Right lung (tissue), 5 donors: ENCODE results near the gene FADS6. TPM values are rescaled to one million over a fixed set of nuclear protein-coding genes. Genes with fewer than 3 reads are reported as not detected.
"Not testable (repeated sequence)": the region's sequence is repeated elsewhere in the genome, so short reads cannot be mapped to it uniquely, and the experiment has no call there.

Source experiments
- DNase-seq, 2 donors: peaks; one replicate each; pipeline ENCODE4 v3.0.0-alpha.2; 2013
- polyA plus RNA-seq, 5 donors: library from polyadenylated mRNA; unstranded; fragments of 120-200 nt; gene quantifications; one replicate each; pipeline versions ENCODE4 v1.2.1 to v1.2.3, GENCODE V29; 2013; ENCODE audit warnings: inconsistent platforms in 1 of 5, low replicate concordance in 1 of 5; ENCODE audit not compliant: insufficient read length in 5 of 5, insufficient read depth in 1 of 5

FADS6 gene
- polyA plus RNA-seq, 5 donors = 0.09 to 0.18 (median 0.10) TPM; not detected in 1

GRCh38 chr17:74921026-74921681, 27.7 kb upstream of the FADS6 start:
- no peak for DNase-seq

DNA sequence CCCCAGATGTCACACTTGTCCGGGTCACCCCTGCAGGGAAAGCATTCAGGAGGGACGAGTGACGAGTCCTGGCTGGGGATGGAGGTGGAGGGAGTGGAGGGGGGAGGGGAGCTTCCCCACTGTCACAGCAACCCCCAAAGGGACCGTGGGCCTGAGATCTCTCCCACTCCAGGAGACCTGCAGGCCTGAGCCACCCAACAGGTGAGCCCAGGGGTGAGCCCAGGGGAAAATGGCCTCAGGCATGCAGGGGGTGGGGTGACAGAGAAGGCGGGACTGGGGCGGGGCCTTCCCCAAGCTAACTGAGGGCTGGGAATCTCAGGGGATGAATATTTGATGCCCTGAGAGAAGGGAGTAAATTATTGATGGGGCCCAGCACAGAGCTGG, 27.2 kb upstream of the FADS6 start:
- no peak for DNase-seq

DNA sequence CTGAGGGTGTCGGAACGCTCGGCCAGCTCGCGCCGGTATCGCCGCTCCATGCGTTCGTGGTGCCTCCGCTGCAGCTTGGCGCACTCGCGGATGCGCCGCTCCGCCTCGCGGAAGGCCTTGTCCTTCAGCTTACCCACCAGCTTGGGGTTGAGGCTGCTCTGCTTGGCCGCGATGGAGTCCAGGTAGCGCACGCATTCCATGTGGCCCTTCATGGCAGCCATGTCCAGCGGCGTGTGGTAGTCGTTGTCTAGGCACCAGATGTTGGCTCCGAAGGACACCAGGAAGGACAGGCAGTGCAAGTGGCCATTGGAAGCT, 26.8 kb upstream of the FADS6 start:
- no peak for DNase-seq

- no peak for DNase-seq
Measured at GRCh38 chr17:74919440-74920305, 26.2 kb upstream of the FADS6 start.

GRCh38 chr17:74918906-74919305, 25.5 kb upstream of the FADS6 start:
- no peak for DNase-seq

- no peak for DNase-seq
Measured at GRCh38 chr17:74917430-74917829, 24.0 kb upstream of the FADS6 start.

- DNase-seq = no peak
Measured at GRCh38 chr17:74916851-74917199, 23.4 kb upstream of the FADS6 start.

DNA sequence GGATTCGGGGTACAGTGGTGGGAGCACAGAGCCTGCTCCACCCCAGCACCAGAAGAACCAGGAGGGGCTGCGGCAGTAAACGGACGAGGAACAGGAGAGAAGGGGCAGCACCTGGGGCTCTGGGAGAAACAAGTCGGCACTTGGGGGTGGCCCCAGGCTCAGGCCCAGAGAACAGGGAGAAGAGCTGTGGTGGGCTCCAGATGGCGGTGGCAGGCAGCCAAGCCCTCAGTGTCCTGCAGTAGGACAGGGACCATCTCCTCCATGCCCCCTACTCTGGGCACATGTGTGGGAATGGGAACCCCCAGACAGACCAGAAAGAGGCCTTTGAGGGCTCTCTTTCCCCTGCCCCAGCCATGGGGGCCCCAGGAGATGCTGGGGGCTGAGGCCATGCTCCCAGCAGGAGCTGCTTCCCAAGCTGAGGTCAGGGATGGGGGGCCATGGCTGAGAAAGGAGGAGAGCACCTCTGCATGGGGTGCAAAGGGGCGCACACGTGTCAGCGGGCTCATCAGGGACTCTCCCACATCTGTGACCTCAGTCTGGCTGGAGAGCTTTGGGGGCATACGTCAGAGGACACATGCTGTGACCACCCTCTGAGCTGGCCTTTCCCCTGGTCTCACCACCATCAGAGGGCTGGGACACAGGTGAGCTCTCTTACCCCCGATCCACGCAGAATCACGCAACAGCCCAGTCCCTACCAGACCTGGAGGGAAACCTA, 22.9 kb upstream of the FADS6 start:
- DNase-seq = no peak

- DNase-seq = not testable (repeated sequence)
Measured at GRCh38 chr17:74911423-74911822, 18.0 kb upstream of the FADS6 start.

DNA sequence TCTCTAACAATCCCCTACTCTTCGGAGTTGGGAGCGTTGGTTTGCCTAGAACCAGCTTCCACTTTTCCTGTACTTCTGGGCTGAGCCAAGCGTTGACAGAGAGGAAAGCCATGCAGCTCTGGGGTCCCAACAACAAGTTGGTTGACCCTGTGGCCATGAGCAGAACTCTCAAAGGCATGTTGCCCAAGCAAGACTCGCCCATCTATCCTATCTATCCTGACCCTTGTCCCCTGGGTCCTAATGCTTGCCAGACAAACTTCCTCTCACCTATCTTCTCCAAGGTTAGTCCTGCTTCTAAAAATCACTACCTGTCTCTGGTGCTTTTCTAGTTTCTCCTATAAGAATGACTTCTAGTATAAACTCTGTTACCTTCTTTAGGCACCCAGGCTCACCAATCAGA, 15.7 kb upstream of the FADS6 start:
- not testable (repeated sequence) for DNase-seq

DNA sequence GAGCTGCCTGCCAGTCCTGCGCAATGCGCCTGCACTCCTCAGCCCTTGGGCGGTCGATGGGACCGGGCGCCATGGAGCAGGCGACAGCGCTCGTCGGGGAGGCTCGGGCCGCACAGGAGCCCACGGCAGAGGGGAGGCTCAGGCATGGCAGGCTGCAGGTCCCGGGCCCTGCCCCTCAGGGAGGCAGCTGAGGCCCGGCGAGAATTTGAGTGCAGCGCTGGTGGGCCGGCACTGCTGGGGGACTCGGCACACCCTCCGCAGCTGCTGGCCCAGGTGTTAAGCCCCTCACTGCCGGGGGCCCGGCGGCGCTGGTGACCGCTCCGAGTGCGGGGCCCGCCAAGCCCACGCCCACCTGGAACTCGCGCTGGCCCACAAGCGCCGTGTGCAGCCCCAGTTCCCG, 13.6 kb upstream of the FADS6 start:
- no peak for DNase-seq

DNA sequence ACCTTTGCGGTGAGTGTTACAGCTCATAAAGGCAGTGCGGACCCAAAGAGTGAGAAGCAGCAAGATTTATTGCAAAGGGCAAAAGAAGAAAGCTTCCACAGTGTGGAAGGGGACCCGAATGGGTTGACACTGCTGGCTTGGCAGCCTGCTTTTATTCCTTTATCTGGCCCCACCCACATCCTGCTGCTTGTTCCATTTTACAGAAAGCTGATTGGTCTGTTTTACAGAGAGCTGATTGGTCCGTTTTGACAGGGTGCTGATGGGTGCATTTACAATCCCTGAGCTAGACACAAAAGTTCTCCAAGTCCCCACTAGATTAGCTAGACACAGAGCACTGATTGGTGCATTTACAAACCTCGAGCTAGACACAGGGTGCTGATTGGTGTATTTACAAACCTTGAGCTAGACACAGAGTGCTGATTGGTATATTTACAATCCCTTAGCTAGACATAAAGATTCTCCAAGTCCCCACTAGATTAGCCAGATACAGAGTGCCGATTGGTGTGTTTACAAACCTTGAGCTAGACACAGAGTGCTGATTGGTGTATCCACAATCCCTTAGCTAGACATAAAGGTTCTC, 12.9 kb upstream of the FADS6 start:
- not testable (repeated sequence) for DNase-seq

DNA sequence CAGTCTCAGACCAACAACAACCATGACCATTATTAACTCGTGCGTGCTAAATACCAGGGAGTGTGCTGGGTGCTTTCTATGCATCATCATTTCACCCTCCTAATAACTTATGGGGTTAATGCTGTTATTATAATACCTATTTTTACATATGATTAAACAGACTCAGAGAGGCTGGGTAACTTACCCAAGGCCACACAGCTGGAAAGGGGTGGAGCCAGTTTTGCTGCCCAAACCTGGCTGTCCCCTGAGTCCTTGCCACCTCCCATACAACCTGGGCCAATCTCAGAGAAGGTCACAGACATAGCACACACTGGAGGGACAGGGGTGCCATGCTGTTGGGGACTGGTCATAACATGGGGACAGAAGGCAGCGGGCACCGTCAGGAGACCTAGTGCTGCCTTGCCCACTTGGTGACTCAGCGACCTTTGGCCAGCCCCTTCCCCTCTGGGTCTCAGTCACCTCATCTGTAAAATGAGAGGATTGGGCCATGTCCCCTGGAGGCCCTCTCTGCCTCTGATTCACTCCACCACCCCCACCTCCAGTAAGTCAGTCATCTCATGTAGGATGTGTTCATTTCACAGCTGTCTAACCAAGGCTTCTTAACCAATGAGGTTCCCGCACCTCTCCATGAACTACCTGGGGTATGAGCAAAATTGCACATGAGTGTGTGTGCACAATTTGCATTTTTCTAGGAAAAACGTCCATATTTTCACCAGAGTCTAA, 11.4 kb upstream of the FADS6 start:
- no peak for DNase-seq

DNA sequence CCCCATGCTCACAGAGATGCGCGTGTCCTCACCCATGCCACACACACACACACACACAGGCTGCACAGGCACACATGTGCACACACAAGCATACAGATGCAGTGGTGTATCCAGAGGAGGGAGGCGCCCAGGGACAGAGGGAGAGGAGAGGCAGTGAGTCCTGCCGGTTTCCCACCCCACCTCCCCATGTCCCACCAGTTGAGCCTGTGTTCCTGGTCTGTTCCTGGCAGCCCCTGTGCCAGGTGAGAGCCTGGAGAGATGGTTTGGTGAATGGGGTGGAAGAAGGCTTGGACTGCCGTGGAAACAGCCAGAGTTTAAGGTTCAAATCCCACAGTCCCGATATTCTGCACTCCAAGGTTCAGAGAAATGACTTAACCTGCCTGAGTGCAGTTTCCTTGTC, 10.2 kb upstream of the FADS6 start:
- no peak for DNase-seq

DNA sequence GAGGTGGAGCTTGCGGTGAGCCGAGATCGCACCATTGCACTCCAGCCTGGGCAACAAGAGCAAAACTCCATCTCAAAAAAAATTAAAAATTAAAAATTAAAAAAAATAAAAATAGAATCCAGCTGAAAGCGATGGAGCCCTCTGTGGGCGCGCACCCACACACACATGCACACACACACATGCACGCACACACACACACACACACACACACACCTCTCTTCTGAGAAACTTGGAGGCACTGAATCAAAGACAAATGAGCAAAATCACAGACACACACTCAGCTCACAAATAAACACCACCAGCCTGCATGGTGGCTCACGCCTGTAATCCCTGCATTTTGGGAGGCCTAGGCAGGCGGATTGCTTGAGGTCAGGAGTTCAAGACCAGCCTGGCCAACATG, 9.6 kb upstream of the FADS6 start:
- no peak for DNase-seq

GRCh38 chr17:74901353-74902135, 8.1 kb upstream of the FADS6 start:
- DNase-seq = no peak

DNA sequence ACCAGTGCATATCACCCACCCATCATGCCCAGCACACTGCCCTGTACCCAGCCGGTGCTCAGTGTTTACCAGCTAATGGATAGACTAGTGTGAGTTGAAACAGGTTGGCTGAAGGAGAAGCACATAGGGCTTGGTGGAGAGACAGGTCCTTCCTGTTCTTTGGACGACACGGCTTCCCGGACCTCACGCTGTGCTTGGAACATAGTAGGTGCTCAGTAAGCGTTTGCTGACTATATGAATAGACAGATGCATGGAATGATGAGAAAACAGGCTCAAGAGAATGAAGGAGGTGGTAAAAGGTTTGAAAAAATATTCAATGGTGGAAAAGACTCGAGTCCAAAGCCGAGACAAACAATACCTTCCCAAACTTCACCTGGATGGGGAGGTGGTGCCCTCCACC, 6.8 kb upstream of the FADS6 start:
- no peak for DNase-seq

DNA sequence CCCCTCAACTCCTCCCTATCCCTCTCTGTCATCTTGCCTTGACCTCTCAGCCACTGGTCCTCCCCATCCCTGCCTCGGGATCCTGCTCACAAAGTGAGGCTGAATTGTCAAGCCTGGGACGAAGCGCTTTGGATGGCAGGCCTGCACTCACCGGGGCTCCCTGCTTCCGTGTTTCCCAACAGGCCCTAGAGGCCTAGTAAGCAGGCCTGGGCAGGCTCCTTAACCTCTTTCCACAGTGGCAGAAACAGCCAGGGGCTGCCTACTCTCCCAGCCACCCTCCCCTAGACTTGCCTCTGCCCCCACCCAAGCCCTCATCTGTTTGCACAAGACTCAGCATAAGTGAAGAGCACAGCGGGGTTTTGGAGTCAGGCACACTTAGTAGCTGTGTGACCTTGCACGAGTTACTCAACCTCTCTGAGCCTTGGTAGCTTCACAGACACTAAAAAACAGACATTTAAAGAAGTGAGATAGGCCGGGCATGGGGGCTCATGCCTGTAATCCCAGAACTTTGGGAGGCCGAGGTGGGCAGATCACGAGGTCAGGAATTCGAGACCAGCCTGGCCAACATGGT, 5.0 kb upstream of the FADS6 start:
- DNase-seq = no peak

- DNase-seq = no peak
Measured at GRCh38 chr17:74893936-74894671, 671 bp upstream of the FADS6 start.
